ENCODE results near the gene GCFC2.
"Not testable (repeated sequence)": the region's sequence is repeated elsewhere in the genome, so short reads cannot be mapped to it uniquely, and the experiment has no call there.

Gene GCFC2

DNA sequence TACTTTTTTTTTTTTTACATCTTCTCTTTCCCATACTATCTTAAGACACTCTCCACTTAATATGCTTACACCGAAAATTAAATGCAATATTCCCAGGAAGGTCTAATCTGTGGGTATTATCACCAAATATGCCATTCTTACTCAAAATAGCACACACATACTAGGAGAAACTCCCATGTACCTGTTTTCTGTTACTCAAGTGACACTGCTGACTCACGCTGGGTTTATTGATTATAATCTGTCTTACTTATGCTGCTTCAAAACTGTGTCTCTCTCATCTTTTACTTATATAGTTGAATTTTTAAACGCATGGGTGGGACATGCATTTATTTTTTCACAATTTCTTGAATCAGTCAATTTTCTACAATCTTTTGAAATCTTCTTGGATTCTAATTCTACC, 34.3 kb downstream of the GCFC2 start:
- Histone ChIP-seq H3K4me2 (ENCODE audit: low read length, poor library complexity, severe bottlenecking) (no peak overlapping the region), H4K91ac (ENCODE audit: low read length) (no peak overlapping the region), H3K79me1 (replicated peaks; ENCODE audit: low read length, poor library complexity, severe bottlenecking) (no peaks in the 10 kb centered on the region), H3K4me1 (ENCODE audit: control insufficient read depth, insufficient read depth, low read depth, low read length) (no peaks in the 10 kb centered on the region), H3K27ac (ENCODE audit: low read length, poor library complexity, severe bottlenecking) (no peak overlapping the region), H2BK5ac (ENCODE audit: low read depth, low read length, poor library complexity, severe bottlenecking) (no peak overlapping the region), H2AK5ac (ENCODE audit: low read length, severe bottlenecking) (no peak overlapping the region), H3K9me3 (ENCODE audit: control insufficient read depth, low read length) (no peaks in the 10 kb centered on the region), H3K18ac (ENCODE audit: low read depth in 1 of 2, low read length in 2 of 2) (no peak overlapping the region), H4K8ac (ENCODE audit: low read length) (no peak overlapping the region), H3K4me3 (ENCODE audit: insufficient read depth in 1 of 2, low read depth in 1 of 2, low read length in 2 of 2) (no peak overlapping the region), H2AFZ (ENCODE audit: low read depth, low read length) (no peak overlapping the region), H2BK15ac (ENCODE audit: low read depth, poor library complexity, severe bottlenecking) (no peak overlapping the region), H3K14ac (ENCODE audit: low read length in 2 of 2) (no peak overlapping the region), H3K4ac (ENCODE audit: low read depth in 1 of 2, low read length in 2 of 2) (no peak overlapping the region), H3K27me3 (ENCODE audit: control insufficient read depth in 1 of 2, insufficient read depth in 1 of 2, low read length in 2 of 2) (no peaks in the 10 kb centered on the region), H2BK12ac (ENCODE audit: low read length in 2 of 2) (no peak overlapping the region), H2BK120ac (ENCODE audit: low read depth, low read length) (no peak overlapping the region), H3K9ac (ENCODE audit: low read length) (no peak overlapping the region), H3K36me3 (ENCODE audit: control insufficient read depth in 1 of 2, insufficient read depth in 2 of 2, low read depth in 1 of 2, low read length in 2 of 2) (peaks cover 4 to 32% of the 10 kb centered on the region in 2 experiments), H3K23ac (ENCODE audit: low read length in 2 of 2) (no peak overlapping the region)
- WGBS = 94% methylated on average over 2 of the region's 3 CpGs
- DNase-seq = no peak

GRCh38 chr2:75675908-75676307, 34.8 kb downstream of the GCFC2 start:
- Histone ChIP-seq H3K18ac (ENCODE audit: low read depth in 1 of 2, low read length in 2 of 2) (no peak overlapping the region), H3K4me2 (ENCODE audit: low read length, poor library complexity, severe bottlenecking) (no peak overlapping the region), H3K4me3 (ENCODE audit: insufficient read depth in 1 of 2, low read depth in 1 of 2, low read length in 2 of 2) (no peak overlapping the region), H3K23ac (ENCODE audit: low read length in 2 of 2) (no peak overlapping the region), H2AFZ (ENCODE audit: low read depth, low read length) (no peak overlapping the region), H3K9me3 (ENCODE audit: control insufficient read depth, low read length) (no peaks in the 10 kb centered on the region), H3K27me3 (ENCODE audit: control insufficient read depth in 1 of 2, insufficient read depth in 1 of 2, low read length in 2 of 2) (no peaks in the 10 kb centered on the region), H3K4ac (ENCODE audit: low read depth in 1 of 2, low read length in 2 of 2) (no peak overlapping the region), H2BK5ac (ENCODE audit: low read depth, low read length, poor library complexity, severe bottlenecking) (no peak overlapping the region), H4K91ac (ENCODE audit: low read length) (no peak overlapping the region), H3K27ac (ENCODE audit: low read length, poor library complexity, severe bottlenecking) (no peak overlapping the region), H3K36me3 (ENCODE audit: control insufficient read depth in 1 of 2, insufficient read depth in 2 of 2, low read depth in 1 of 2, low read length in 2 of 2) (peaks cover 0 to 32% of the 10 kb centered on the region in 2 experiments), H2BK120ac (ENCODE audit: low read depth, low read length) (no peak overlapping the region), H2AK5ac (ENCODE audit: low read length, severe bottlenecking) (no peak overlapping the region), H3K14ac (ENCODE audit: low read length in 2 of 2) (no peak overlapping the region), H3K79me1 (replicated peaks; ENCODE audit: low read length, poor library complexity, severe bottlenecking) (no peaks in the 10 kb centered on the region), H3K9ac (ENCODE audit: low read length) (no peak overlapping the region), H2BK15ac (ENCODE audit: low read depth, poor library complexity, severe bottlenecking) (no peak overlapping the region), H4K8ac (ENCODE audit: low read length) (no peak overlapping the region), H2BK12ac (ENCODE audit: low read length in 2 of 2) (no peak overlapping the region), H3K4me1 (ENCODE audit: control insufficient read depth, insufficient read depth, low read depth, low read length) (no peaks in the 10 kb centered on the region)
- WGBS = 100% methylated on average over 3 of the region's 3 CpGs
- DNase-seq = no peak

DNA sequence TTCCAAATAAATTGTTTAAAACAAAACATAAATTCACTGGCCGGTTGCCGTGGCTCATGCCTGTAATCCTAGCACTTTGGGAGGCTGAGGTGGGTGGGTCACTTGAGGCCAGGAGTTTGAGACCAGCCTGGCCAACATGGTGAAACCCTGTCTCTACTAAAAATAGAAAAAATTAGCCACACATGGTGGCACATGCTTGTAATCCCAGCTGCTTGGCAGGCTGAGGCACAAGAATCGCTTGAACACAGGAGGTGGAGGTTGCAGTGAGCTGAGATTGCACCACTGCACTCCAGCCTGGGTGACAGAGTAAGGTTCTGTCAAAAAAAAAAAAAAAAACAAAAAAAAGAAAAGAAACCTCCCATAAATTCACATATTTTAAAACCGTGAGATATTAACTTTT, 35.3 kb downstream of the GCFC2 start:
- H3K27ac ChIP-seq (ENCODE audit: low read length, poor library complexity, severe bottlenecking); H2BK15ac ChIP-seq (ENCODE audit: low read depth, poor library complexity, severe bottlenecking); H3K23ac ChIP-seq (ENCODE audit: low read length in 2 of 2); H2BK120ac ChIP-seq (ENCODE audit: low read depth, low read length); H3K14ac ChIP-seq (ENCODE audit: low read length in 2 of 2); H3K4me3 ChIP-seq (ENCODE audit: insufficient read depth in 1 of 2, low read depth in 1 of 2, low read length in 2 of 2); H2AK5ac ChIP-seq (ENCODE audit: low read length, severe bottlenecking); H3K27me3 ChIP-seq (ENCODE audit: control insufficient read depth in 1 of 2, insufficient read depth in 1 of 2, low read length in 2 of 2); H3K4me1 ChIP-seq (ENCODE audit: control insufficient read depth, insufficient read depth, low read depth, low read length); H4K91ac ChIP-seq (ENCODE audit: low read length); H2BK12ac ChIP-seq (ENCODE audit: low read length in 2 of 2); H3K4ac ChIP-seq (ENCODE audit: low read depth in 1 of 2, low read length in 2 of 2); H3K4me2 ChIP-seq (ENCODE audit: low read length, poor library complexity, severe bottlenecking); H3K18ac ChIP-seq (ENCODE audit: low read depth in 1 of 2, low read length in 2 of 2); H3K9ac ChIP-seq (ENCODE audit: low read length); H3K9me3 ChIP-seq (ENCODE audit: control insufficient read depth, low read length); H3K79me1 ChIP-seq (replicated peaks; ENCODE audit: low read length, poor library complexity, severe bottlenecking); DNase-seq; H2AFZ ChIP-seq (ENCODE audit: low read depth, low read length); H4K8ac ChIP-seq (ENCODE audit: low read length); H2BK5ac ChIP-seq (ENCODE audit: low read depth, low read length, poor library complexity, severe bottlenecking): not testable (repeated sequence)
- peaks cover 0 to 32% of the 10 kb centered on the region in 2 experiments for H3K36me3 ChIP-seq (ENCODE audit: control insufficient read depth in 1 of 2, insufficient read depth in 2 of 2, low read depth in 1 of 2, low read length in 2 of 2)
- WGBS = 83% methylated on average over 2 of the region's 4 CpGs

- DNase-seq = no peak
- Histone ChIP-seq H2BK5ac (ENCODE audit: low read depth, low read length, poor library complexity, severe bottlenecking) (no peak overlapping the region), H3K4me3 (ENCODE audit: insufficient read depth in 1 of 2, low read depth in 1 of 2, low read length in 2 of 2) (no peak overlapping the region), H3K4ac (ENCODE audit: low read depth in 1 of 2, low read length in 2 of 2) (no peak overlapping the region), H2BK120ac (ENCODE audit: low read depth, low read length) (no peak overlapping the region), H2AFZ (ENCODE audit: low read depth, low read length) (no peak overlapping the region), H3K36me3 (ENCODE audit: control insufficient read depth in 1 of 2, insufficient read depth in 2 of 2, low read depth in 1 of 2, low read length in 2 of 2) (peaks cover 4 to 67% of the 10 kb centered on the region in 2 experiments), H3K27ac (ENCODE audit: low read length, poor library complexity, severe bottlenecking) (peak overlapping the region; percentile 86), H4K8ac (ENCODE audit: low read length) (no peak overlapping the region), H3K23ac (ENCODE audit: low read length in 2 of 2) (no peak overlapping the region), H3K4me2 (ENCODE audit: low read length, poor library complexity, severe bottlenecking) (peak overlapping the region; percentile 34), H3K9ac (ENCODE audit: low read length) (no peak overlapping the region), H3K27me3 (ENCODE audit: control insufficient read depth in 1 of 2, insufficient read depth in 1 of 2, low read length in 2 of 2) (no peaks in the 10 kb centered on the region), H2BK12ac (ENCODE audit: low read length in 2 of 2) (no peak overlapping the region), H2BK15ac (ENCODE audit: low read depth, poor library complexity, severe bottlenecking) (no peak overlapping the region), H4K91ac (ENCODE audit: low read length) (no peak overlapping the region), H3K18ac (ENCODE audit: low read depth in 1 of 2, low read length in 2 of 2) (no peak overlapping the region), H2AK5ac (ENCODE audit: low read length, severe bottlenecking) (no peak overlapping the region), H3K4me1 (ENCODE audit: control insufficient read depth, insufficient read depth, low read depth, low read length) (peaks cover 1% of the 10 kb centered on the region), H3K9me3 (ENCODE audit: control insufficient read depth, low read length) (no peaks in the 10 kb centered on the region), H3K79me1 (replicated peaks; ENCODE audit: low read length, poor library complexity, severe bottlenecking) (peaks cover 5% of the 10 kb centered on the region), H3K14ac (ENCODE audit: low read length in 2 of 2) (no peak overlapping the region)
- WGBS = 90% methylated on average over 1 of the region's 2 CpGs
Measured at GRCh38 chr2:75667884-75668283, 42.8 kb downstream of the GCFC2 start.
